ENCODE results near the gene FYCO1. TPM values are rescaled to one million over a fixed set of nuclear protein-coding genes. Genes with fewer than 3 reads are reported as not detected.
"Not testable (repeated sequence)": the region's sequence is repeated elsewhere in the genome, so short reads cannot be mapped to it uniquely, and the experiment has no call there.

The FYCO1 gene
- 10.8 and 10.9 TPM in 2 replicates for total RNA-seq (2022)
- percentile 70 among the genes with signal in this experiment for Bru-seq, nascent RNA
- percentile 62 among the genes with signal in this experiment for BruChase-seq, experiment 1, labeled RNA remaining after a 2-hour chase
- percentile 57 among the genes with signal in this experiment for BruChase-seq, experiment 2, labeled RNA remaining after a 6-hour chase
- long read RNA-seq, full-length matches to known transcripts, result 2 of 8 reads
- long read RNA-seq, partial matches to known transcripts, result 1 of 8 reads
- long read RNA-seq, other reads (novel, unspliced or antisense), result 5 of 8 reads

GRCh38 chr3:45995236-45996192 lies at the start of gene FYCO1:
FYCO1 (minus strand) TSS chr3:45995824; CDS start chr3:45984910, 10,914 bp downstream.
- TSS peak; percentile 69 for BruUV-seq (replicated peaks)
- ChIA-PET POLR2A (no interaction called here), CTCF (no interaction called here)

GRCh38 chr3:46038916-46039315 lies 43.3 kb upstream of the FYCO1 start:
- CTCF ChIA-PET, result no interaction called here
- H3K4me1 ChIP-seq, result no peaks in the 10 kb centered on the region
- Mint-ChIP-seq H3K27me3 (ENCODE audit: insufficient read depth, unreplicated experiment) (no peaks in the 10 kb centered on the region), H3K9me3 (ENCODE audit: unreplicated experiment) (no peaks in the 10 kb centered on the region), H3K4me3 (ENCODE audit: unreplicated experiment) (no peak overlapping the region), H3K36me3 (ENCODE audit: insufficient read depth, unreplicated experiment) (no peaks in the 10 kb centered on the region), H3K27ac (ENCODE audit: unreplicated experiment) (no peak overlapping the region), H3K4me1 (ENCODE audit: low read depth, unreplicated experiment) (no peaks in the 10 kb centered on the region)
- no peak overlapping the region for H3K4me3 ChIP-seq (ENCODE audit: low read depth, low read length)
- H3K27me3 ChIP-seq (replicated peaks; ENCODE audit: control insufficient read depth, insufficient read depth, low read length), result no peaks in the 10 kb centered on the region
- no peaks in the 10 kb centered on the region for H3K9me3 ChIP-seq
- intact Hi-C loops (cut with micrococcal nuclease; ENCODE audit: unreplicated experiment), result no loop called here
- no peak for TF ChIP-seq CTCF (IDR thresholded peaks at IDR 0.05; ENCODE audit: insufficient read depth in 1 of 2, low read depth in 1 of 2, low read length in 1 of 2, severe bottlenecking in 1 of 2, unreplicated experiment in 1 of 2)
- POLR2A ChIA-PET, result no interaction called here
- no peaks in the 10 kb centered on the region for H3K36me3 ChIP-seq (ENCODE audit: control insufficient read depth, insufficient read depth, low read length)
- BruUV-seq (replicated peaks), result no TSS peak
- no peak for DNase-seq

More at GRCh38 chr3:45995236-45996192, at the start of gene FYCO1:
- Histone ChIP-seq H3K27me3 (replicated peaks; ENCODE audit: control insufficient read depth, insufficient read depth, low read length) (no peaks in the 10 kb centered on the region), H3K4me1 (0 out of 2 replicates have a peak, but pooled peaks cover 5% of the 10 kb centered on the region), H3K36me3 (ENCODE audit: control insufficient read depth, insufficient read depth, low read length) (no peaks in the 10 kb centered on the region), H3K4me3 (ENCODE audit: low read depth, low read length) (peak within 1 kb of the TSS; percentile 87), H3K9me3 (no peaks in the 10 kb centered on the region)
- H3K36me3 Mint-ChIP-seq (ENCODE audit: insufficient read depth, unreplicated experiment), result no peaks in the 10 kb centered on the region
- no peaks in the 10 kb centered on the region for H3K9me3 Mint-ChIP-seq (ENCODE audit: unreplicated experiment)
- peaks cover 7% of the 10 kb centered on the region for H3K4me1 Mint-ChIP-seq (ENCODE audit: low read depth, unreplicated experiment)
- H3K27ac Mint-ChIP-seq (ENCODE audit: unreplicated experiment), result peak within 1 kb of the TSS; percentile 83
- peak within 1 kb of the TSS; percentile 80 for H3K4me3 Mint-ChIP-seq (ENCODE audit: unreplicated experiment)
- no peak for TF ChIP-seq CTCF (IDR thresholded peaks at IDR 0.05; ENCODE audit: insufficient read depth in 1 of 2, low read depth in 1 of 2, low read length in 1 of 2, severe bottlenecking in 1 of 2, unreplicated experiment in 1 of 2)
- peaks cover 5% of the 10 kb centered on the region for H3K27me3 Mint-ChIP-seq (ENCODE audit: insufficient read depth, unreplicated experiment)
- intact Hi-C loops (cut with micrococcal nuclease; ENCODE audit: unreplicated experiment), result loop anchor here (2.0 kb wide), 1 partner anchor 83 kb away; no protein-coding TSS in a partner anchor
- peak; percentile 93 for DNase-seq

GRCh38 chr3:46038071-46038470 lies 42.4 kb upstream of the FYCO1 start:
- H3K9me3 ChIP-seq; H3K27me3 ChIP-seq (replicated peaks; ENCODE audit: control insufficient read depth, insufficient read depth, low read length); H3K27ac Mint-ChIP-seq (ENCODE audit: unreplicated experiment); H3K4me1 Mint-ChIP-seq (ENCODE audit: low read depth, unreplicated experiment); H3K9me3 Mint-ChIP-seq (ENCODE audit: unreplicated experiment); H3K4me3 ChIP-seq (ENCODE audit: low read depth, low read length); intact Hi-C loops (cut with micrococcal nuclease; ENCODE audit: unreplicated experiment); CTCF ChIA-PET; POLR2A ChIA-PET; H3K27me3 Mint-ChIP-seq (ENCODE audit: insufficient read depth, unreplicated experiment); H3K4me3 Mint-ChIP-seq (ENCODE audit: unreplicated experiment); DNase-seq; H3K4me1 ChIP-seq; BruUV-seq (replicated peaks); H3K36me3 ChIP-seq (ENCODE audit: control insufficient read depth, insufficient read depth, low read length); H3K36me3 Mint-ChIP-seq (ENCODE audit: insufficient read depth, unreplicated experiment): not testable (repeated sequence)
